GM19455 (cell line): ENCODE results near the gene PPP1R12B.
"Not testable (repeated sequence)": the region's sequence is repeated elsewhere in the genome, so short reads cannot be mapped to it uniquely, and the experiment has no call there.

Experiments used
- ATAC-seq: cut with Tn5 transposase; IDR thresholded peaks from one replicate; pipeline ENCODE4 v1.9.1; 2021; ENCODE audit not compliant: unreplicated experiment

PPP1R12B gene

DNA sequence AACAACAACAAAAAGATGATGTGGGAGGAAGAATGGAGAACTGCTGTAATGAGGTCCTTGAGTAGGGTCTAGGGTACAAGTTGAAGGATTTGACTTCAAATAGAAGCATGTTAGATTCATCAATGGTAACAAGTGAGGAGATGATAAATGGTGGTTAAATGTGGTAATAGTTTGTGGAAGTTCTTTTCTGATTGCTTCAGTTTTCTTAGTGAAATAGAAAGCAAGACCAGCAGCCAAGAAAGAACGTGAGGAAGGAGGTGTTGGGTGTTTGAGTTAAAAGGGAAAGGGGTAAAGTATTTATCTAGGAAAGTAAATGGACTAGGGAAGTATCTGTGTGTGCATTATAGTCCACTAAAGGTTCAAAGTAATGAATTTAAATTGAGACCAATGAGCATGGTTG, 177.6 kb downstream of the PPP1R12B start:
- not testable (repeated sequence) for ATAC-seq

DNA sequence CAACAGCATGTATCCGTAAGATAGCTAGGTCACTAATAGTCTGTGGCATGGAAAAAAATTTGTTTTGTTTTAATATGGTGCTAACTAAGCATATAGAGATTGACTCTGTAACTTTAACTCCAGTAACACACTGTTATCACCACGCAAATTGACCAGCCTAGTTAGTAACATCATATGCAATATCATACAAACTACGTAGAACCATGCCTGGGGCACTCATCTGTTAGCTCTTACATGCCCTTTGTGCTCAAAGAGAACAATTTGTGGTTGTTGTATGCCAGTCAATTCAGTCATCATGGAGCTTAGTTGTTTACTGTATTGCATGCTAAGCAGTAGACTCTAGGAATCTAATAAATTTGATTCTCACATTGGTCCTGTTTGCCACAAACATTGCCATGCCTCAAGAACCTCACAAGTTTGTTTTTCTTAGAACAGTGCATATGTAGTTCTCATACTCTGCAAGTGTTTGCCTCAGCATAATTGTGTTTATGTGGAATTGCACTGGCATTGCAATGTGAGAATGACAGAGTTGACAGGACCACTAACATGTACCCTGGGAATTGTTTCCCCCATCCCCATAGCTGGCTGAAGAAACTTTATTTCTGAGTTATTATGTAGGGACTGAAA, 179.7 kb downstream of the PPP1R12B start:
- ATAC-seq: not testable (repeated sequence)

DNA sequence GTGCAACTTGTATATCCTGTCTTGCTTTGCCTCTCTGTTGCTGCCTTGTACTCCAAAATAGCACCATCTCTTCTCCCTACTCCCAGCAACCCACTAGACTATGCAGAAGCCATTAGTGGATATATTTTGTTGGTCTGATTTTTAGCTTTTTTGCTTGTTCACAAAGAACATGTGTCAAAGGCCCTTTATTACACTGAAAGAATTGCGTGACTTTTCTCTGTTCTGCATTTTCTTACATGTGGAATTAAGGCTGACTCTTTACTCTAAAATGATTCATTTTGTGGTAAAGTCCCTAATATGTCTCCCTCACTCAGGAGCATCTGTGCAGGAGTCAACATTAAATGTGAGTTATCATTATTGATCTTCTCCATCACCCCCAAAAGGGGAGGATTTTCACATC, 182.2 kb downstream of the PPP1R12B start:
- ATAC-seq: not testable (repeated sequence)

DNA sequence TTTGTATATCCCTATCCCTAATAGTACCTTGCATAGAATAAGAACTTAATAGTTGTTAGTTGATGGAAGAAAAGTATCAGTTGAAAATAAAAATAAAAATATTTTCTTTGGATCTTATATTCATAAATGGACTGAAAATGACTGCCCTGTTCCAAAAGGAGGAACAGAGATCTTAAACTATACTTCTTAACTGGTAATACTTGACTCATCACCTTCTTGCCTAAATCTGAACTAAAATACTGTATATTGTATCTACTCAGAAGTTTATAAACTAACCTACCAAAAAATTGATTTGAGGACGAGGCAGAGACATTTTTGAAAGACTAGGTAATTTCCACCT, 182.9 kb downstream of the PPP1R12B start:
- no peak for ATAC-seq

DNA sequence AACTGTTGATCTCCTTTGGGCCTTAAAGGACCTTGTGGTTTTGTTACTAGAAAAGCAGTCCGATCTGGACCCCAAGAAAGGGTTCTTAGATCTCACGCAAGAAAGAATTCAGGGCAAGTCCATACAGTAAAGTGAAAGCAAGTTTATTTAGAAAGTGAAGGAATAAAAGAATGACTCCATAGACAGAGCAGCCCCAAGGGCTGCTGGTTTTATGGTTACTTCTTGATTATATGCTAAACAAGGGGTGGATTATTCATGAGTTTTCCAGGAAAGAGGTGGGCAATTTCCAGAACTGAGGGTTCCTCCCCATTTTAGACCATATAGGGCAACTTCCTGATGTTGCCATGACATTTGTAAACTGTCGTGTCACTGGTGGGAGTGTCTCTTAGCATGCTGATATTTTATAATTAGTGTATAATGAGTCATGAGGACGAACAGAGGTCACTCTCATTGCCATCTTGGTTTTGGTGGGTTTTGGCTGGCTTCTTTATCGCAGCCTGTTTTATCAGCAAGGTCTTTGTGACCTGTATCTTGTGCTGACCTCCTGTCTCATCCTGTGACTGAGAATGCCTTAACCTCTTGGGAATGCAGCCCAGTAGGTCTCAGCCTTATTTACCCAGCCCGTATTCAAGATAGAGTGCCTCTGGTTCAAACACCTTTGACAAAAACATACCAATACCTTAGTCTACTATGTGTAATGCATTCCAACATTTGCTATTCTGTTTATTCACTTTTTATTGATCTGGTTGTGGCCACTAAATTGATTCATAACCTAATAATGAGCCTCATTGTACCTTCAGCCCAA, 183.5 kb downstream of the PPP1R12B start:
- ATAC-seq: not testable (repeated sequence)

DNA sequence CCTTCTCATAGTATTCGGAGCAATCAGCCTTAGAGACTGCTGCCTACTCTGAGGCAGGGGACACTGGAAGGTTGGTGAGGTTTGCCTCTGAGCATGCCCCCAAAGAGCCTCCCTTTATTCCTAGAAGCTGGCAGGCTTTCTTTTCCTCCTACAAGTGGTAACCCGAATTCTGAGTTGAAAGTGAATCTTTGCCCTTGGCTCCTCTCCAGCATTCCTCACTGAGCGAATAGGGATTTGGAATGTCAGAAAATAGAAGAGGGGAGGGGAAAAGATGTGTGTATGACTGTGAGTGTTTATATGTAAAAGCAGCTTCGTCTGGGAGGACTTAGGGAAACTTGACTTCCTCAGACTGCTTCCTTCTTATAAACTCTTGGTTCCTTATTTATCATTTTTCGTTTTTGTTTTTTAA, 190.7 kb downstream of the PPP1R12B start:
- ATAC-seq: not testable (repeated sequence)

DNA sequence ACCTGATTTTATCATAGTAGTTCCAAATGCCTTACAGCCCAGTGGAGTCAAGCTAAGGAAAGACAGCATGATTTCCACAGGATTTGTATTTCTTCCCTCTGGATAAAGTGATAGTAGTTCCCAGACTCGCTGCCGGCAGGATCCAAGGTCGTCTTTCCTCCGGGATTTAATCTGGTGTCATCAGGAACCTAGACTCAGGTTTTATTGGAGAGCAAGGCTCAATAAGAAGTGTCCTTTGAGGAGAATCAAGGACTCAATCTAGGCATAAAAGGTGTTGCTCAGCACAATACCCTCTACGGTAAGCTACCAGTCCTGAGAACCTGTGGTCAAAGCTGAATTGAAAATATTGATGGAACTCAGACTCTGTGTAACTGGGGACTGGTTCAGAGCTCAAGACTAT, 191.1 kb downstream of the PPP1R12B start:
- ATAC-seq: not testable (repeated sequence)

DNA sequence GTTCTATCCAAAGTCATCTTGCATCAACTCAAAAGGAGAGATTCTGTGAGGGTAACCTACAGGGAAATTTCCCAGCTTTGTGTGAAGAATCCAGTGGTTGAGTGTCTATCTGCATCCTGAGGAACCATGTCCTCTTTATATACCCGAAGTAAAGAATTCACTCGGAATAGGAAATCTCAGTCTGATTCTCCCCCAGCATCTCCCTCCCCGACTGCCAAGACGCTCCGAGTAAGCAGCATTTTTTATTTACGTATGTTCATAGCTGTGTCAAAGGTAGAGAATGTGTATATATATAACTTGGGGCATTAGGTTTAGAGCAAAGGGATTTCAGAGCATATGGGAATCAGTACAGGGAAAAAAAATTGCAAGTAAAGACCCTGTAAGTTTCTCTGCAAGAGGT, 191.5 kb downstream of the PPP1R12B start:
- no peak for ATAC-seq

DNA sequence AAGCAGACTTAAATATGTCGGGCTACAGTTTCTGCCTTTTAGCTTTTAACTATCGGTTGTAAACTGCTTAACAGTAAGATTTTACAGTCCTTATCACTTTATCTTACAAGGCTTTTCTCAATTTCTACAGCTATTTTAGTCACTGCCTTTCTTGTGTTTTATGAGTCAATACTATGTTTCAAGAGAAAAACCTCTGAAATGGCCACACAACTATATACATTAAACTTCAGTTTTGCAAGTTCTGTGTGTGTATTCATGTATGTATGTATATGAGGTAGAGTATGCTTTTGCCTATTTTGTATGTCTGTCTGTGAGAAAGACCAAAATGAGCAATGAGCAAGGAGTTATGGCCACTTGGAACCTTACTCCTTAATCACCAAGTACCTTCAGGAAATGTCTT, 191.9 kb downstream of the PPP1R12B start:
- no peak for ATAC-seq

DNA sequence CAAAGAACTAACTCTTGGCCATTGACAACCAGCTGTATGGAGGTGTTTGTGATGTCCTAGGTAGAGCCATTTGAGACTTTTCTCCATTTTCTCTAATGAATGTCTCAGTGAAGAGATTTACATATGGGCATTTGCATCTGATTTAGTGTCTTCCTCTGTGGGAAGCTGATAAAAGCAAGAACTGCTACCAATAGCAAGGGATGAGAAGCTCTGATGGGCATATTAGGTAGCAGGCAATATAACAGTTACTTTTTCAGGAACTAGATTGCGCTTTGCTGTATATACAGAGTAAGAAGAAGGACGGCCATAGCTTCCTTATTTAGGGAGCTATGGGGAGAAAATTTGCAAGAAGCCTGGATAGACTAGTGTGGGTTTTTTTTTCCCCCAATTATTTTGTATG, 192.4 kb downstream of the PPP1R12B start:
- not testable (repeated sequence) for ATAC-seq

DNA sequence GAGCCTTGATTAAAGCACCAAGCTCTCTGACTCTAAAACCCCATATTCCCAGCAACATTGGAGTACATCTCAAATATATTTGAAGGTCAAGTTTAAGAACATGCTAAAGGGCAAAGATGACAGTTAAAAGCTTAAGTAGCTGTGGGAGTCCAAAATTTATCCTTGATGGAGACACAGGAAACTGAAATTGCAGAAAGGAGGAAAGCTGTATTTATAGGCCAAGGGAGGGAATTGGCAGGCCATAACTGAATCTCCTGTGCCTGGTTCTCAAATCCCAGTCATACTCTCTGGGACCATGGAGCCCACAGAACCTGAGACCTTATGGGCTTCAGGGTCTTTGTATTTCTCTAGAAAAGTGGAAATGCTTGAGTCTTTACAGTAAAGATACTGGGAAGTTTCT, 193.9 kb downstream of the PPP1R12B start:
- ATAC-seq: not testable (repeated sequence)

DNA sequence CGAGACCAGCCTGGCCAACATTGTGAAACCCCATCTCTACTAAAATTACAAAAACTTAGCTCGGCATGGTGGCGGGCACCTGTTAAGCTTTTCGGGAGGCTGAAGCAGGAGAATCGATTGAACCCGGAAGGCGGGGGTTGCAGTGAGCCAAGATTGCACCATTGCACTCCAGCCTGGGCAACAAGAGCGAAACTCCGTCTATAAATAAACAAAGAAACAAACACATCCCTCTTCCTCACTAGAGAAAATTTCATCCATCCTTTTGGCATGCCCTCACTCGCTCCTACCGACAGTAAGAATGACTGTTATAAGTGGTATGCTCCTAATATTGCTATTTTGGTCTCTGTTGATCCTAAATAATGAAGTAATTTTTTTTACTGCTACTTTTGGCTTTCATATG, 195.0 kb downstream of the PPP1R12B start:
- ATAC-seq: not testable (repeated sequence)

DNA sequence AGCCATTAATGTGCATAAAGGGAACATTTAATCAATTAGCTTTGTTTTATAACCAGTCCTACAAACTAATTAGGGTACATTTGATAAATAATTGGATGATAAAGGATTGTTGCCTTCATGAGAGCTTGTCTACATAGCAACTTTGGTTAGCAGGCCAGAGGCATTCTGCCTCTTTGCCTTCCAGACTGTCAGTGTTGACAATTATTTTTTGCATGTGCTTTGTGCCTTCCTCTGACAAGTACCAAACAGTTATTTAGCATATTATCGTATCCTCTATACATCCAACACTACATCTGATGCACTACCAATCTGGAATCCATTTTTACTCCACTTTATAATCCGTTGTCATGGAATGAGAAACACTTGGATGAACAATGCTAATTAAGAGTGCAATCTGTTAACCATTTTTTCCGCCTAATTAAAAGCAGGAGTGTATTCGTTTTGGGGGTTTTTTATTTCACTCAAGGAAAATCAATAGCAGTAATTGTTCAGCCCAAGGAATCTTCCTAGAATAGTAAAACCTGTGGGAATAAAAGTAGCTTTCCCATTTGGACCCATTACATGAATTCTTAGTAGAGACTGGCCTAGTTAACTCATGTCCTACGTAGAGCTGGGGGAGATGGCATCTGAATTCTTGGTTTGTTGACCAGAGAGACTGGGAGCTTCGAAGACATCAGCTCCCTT, 196.4 kb downstream of the PPP1R12B start:
- ATAC-seq: not testable (repeated sequence)

DNA sequence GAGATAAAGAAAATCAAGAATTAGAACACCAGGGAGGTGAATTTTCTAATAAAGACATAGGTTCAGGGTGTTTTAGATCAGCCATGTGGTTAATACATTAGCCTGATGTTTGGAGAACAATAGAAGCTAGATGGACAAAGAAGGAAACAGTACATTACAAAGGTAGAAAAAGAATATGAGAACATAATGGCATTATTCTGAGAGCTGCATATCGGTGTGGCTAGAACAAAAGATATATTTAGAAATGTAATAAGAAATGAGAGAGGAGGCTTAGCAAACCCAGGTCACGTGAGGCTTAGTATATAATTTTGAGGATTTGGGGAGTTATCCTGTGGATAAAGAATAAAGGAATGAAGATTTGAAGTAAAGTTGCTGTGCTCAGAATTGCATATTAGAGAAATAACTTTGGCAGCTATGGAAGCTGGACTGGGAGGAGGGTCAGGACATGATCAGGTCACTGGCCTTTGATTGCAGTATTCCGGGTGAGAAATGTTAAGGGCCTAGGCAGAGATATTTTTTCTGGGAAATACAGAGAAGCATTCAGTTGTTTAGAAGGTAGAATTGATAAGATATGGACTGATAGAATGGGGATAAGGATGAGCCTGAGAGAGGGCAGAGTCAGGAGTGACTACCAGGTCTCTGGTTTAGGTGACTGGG, 197.3 kb downstream of the PPP1R12B start:
- ATAC-seq: not testable (repeated sequence)

DNA sequence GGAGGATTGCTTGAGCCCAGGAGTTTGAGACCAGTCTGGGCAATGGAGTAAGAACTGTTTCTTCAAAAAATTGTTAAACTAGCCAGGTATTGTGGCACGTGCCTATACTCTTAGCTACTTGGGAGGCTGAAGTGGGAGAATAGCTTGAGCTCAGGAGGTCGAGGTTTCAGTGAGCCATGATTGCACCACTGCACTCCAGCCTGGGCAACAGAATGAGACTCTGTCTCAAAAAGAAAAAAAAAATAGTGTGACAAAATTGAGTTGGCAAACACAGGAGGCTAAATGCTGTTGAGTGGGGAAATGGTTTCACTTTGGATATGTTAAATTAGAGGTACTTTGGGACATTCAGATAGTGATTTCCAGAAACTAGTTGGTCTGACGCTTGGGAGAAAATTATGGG, 197.9 kb downstream of the PPP1R12B start:
- ATAC-seq: peak; percentile 14

DNA sequence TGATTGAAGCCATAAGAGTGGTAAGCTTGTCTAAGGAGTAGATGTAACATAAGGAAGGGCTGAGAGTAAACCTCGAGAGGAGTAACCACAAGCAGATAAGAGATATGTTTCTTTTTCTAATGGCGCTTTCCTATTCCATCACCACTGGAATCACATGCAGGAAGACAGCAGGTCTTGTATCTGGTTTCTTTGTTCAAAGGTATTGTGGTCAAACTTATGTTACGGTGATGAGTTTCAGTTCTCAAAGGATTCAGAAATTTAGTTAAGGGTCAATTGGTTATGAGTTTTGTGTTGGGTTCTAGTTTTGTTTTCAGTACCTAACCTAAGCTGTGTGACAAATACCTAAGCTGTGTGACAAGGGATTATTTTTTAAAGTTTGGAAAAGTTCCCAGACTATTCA, 198.3 kb downstream of the PPP1R12B start:
- peak; percentile 71 for ATAC-seq

DNA sequence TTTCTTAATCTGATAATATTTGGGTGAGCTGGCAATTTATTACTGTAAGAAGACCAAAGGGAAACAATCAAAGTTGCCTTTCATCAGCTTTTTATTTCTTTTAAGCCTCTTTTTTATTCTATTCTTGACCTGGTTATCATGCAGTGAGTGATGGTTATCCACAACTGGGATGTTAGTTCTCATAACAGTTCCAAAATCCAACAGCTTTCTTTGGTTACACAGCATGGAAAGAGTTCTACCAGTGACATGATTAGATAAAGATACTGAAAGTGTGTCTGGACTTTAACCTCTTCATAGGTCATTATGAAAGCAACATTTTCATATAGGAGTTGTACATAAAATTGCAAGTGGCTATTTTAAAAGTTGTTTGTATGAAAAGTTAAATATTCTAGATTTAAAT, 198.7 kb downstream of the PPP1R12B start:
- ATAC-seq: no peak

DNA sequence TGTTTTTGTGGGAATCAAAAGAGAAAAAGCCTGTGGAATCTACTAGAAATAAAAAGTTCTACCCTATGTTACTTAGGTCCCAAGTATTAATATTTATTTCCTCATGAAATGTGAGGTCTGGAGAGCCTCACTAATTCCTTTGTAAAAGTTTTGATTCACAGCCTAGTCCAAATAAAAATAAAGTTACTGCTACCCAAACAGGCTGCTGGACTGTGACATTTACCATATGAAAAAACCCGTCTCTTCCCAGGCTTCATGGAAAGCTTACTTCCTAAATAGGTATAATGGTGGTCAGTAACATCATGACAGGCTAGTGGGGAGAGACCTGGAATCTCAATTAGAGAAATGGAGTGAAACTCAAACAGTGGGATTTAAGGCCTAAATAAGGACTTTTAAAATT, 201.6 kb downstream of the PPP1R12B start:
- not testable (repeated sequence) for ATAC-seq

DNA sequence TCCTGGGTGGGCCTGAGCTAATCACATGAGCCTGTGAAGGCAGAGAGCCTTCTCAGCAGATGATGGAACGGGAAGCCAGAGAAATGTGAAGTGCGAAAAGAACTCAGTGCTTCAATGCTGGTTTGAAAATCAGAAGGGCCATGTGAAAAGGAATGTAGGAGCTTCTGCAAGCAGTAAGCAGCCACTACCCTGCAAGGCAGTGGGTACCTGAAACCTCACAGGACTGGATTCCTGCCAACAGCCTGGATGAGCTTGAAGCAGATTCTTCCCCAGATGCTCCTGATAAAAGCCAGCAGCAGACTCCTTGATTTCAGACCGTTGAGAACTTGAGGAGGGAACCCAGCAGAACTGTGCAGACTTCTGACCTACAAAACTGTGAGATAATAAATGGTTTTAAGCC, 203.2 kb downstream of the PPP1R12B start:
- ATAC-seq: no peak

DNA sequence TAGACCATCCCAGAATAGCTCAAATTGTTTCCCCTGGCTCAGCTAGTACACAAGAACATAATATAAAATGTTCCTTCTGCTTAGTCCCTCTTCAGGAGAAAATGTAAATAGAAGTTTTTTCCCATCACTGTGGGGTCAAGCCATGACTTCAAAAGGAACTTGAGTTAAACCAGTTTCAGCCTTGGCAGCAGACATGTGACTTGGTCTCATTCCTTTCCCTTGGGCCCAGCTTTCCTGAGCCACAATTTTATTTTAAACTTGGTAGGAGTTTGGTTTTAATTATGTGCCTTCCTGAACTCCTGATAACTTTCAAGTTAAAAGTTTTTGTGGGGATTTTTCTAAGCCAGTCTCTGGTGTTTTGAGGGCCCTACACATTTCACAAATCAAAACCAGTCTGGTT, 204.1 kb downstream of the PPP1R12B start:
- ATAC-seq: not testable (repeated sequence)

DNA sequence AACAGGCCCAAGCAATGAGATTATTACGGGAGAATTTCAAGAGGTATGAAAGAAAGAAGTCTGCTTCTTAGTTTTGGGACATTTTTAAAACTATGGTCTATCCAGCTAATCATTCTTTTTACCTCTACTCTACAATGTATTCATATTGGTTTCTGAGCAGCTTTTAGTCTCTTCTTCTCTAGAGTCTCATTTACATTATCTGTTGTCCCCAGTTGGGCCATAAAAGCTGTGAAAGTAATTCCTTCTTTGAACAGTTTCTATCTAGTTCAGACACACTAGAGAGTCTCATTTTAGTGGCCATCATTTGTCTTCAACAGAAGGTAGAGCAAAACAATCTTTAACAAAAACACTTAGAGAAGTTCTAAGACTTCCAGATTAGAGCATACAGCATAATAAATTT, 204.6 kb downstream of the PPP1R12B start:
- ATAC-seq: not testable (repeated sequence)
